Activated naive CD8-positive, alpha-beta T cell treated with anti-CD3 and anti-CD28 coated beads for 36 hours (primary cell): ENCODE results near the gene SCGB1C1. TPM values are rescaled to one million over a fixed set of nuclear protein-coding genes. Genes with fewer than 3 reads are reported as not detected.
"Not testable (repeated sequence)": the region's sequence is repeated elsewhere in the genome, so short reads cannot be mapped to it uniquely, and the experiment has no call there.

Experiments used
- DNase-seq: peaks from one replicate; pipeline ENCODE4 v3.0.0; 2021
- H3K27ac Mint-ChIP-seq: one replicate; pipeline ENCODE4 v1.8.0; 2022; ENCODE audit warnings: mild to moderate bottlenecking, moderate library complexity, mixed read lengths
- H3K27me3 Mint-ChIP-seq: one replicate; pipeline ENCODE4 v1.8.0; 2022; ENCODE audit warnings: mild to moderate bottlenecking, mixed read lengths
- H3K36me3 Mint-ChIP-seq: one replicate; pipeline ENCODE4 v1.8.0; 2021; ENCODE audit warnings: mild to moderate bottlenecking, mixed read lengths
- H3K4me1 Mint-ChIP-seq: one replicate; pipeline ENCODE4 v1.8.0; 2021; ENCODE audit warnings: mixed read lengths
- H3K4me3 Mint-ChIP-seq: one replicate; pipeline ENCODE4 v1.8.0; 2022; ENCODE audit warnings: mild to moderate bottlenecking, moderate library complexity, mixed read lengths
- H3K9me3 Mint-ChIP-seq: one replicate; pipeline ENCODE4 v1.8.0; 2022; ENCODE audit warnings: mixed read lengths
- total RNA-seq, 2 experiments: library from RNA; stranded (reverse); gene quantifications; one replicate each; pipeline ENCODE4 v1.2.3, GENCODE V29; 2021

SCGB1C1 gene
- total RNA-seq, 2 experiments from 2014 or later, result not detected

- Mint-ChIP-seq H3K27ac (peak overlapping the region; percentile 72), H3K36me3 (peaks cover 44% of the 10 kb centered on the region), H3K4me1 (peaks cover 23% of the 10 kb centered on the region), H3K9me3 (no peaks in the 10 kb centered on the region), H3K27me3 (no peaks in the 10 kb centered on the region), H3K4me3 (peak overlapping the region; percentile 99)
- DNase-seq, result no peak
These were observed 17.4 kb downstream of the SCGB1C1 start for GRCh38 chr11:210122-210802.

GRCh38 chr11:210803-211180 lies 17.9 kb downstream of the SCGB1C1 start:
- Mint-ChIP-seq H3K9me3 (no peaks in the 10 kb centered on the region), H3K4me1 (peaks cover 20% of the 10 kb centered on the region), H3K36me3 (peaks cover 41% of the 10 kb centered on the region), H3K4me3 (no peak overlapping the region), H3K27ac (peak overlapping the region; percentile 58), H3K27me3 (no peaks in the 10 kb centered on the region)
- no peak for DNase-seq

GRCh38 chr11:211295-211694 lies 18.4 kb downstream of the SCGB1C1 start:
- Mint-ChIP-seq H3K27ac (peak overlapping the region; percentile 58), H3K9me3 (no peaks in the 10 kb centered on the region), H3K36me3 (peaks cover 36% of the 10 kb centered on the region), H3K4me1 (peaks cover 15% of the 10 kb centered on the region), H3K27me3 (no peaks in the 10 kb centered on the region), H3K4me3 (no peak overlapping the region)
- no peak for DNase-seq

- H3K4me1 Mint-ChIP-seq, result peaks cover 15% of the 10 kb centered on the region
- H3K27me3 Mint-ChIP-seq, result no peaks in the 10 kb centered on the region
- no peak overlapping the region for H3K27ac Mint-ChIP-seq
- no peak overlapping the region for H3K4me3 Mint-ChIP-seq
- DNase-seq, result no peak
- H3K36me3 Mint-ChIP-seq, result peaks cover 33% of the 10 kb centered on the region
- no peaks in the 10 kb centered on the region for H3K9me3 Mint-ChIP-seq
These were observed 18.9 kb downstream of the SCGB1C1 start for GRCh38 chr11:211741-212140.

GRCh38 chr11:212150-213100 lies 19.5 kb downstream of the SCGB1C1 start:
- Mint-ChIP-seq H3K9me3 (no peaks in the 10 kb centered on the region), H3K4me3 (no peak overlapping the region), H3K27me3 (no peaks in the 10 kb centered on the region), H3K27ac (no peak overlapping the region), H3K36me3 (peaks cover 31% of the 10 kb centered on the region), H3K4me1 (peaks cover 15% of the 10 kb centered on the region)
- DNase-seq, result no peak

GRCh38 chr11:213111-213510 lies 20.2 kb downstream of the SCGB1C1 start:
- no peaks in the 10 kb centered on the region for H3K27me3 Mint-ChIP-seq
- no peak for DNase-seq
- peaks cover 20% of the 10 kb centered on the region for H3K4me1 Mint-ChIP-seq
- no peak overlapping the region for H3K4me3 Mint-ChIP-seq
- peaks cover 31% of the 10 kb centered on the region for H3K36me3 Mint-ChIP-seq
- H3K9me3 Mint-ChIP-seq, result no peaks in the 10 kb centered on the region
- H3K27ac Mint-ChIP-seq, result no peak overlapping the region

- peaks cover 28% of the 10 kb centered on the region for H3K36me3 Mint-ChIP-seq
- H3K4me3 Mint-ChIP-seq, result no peak overlapping the region
These were observed 21.2 kb downstream of the SCGB1C1 start for GRCh38 chr11:214083-214482.

GRCh38 chr11:215581-216037 lies 22.7 kb downstream of the SCGB1C1 start:
- Mint-ChIP-seq H3K9me3 (no peaks in the 10 kb centered on the region), H3K27me3 (no peaks in the 10 kb centered on the region), H3K4me3 (no peak overlapping the region), H3K4me1 (peaks cover 8% of the 10 kb centered on the region), H3K27ac (peak overlapping the region; percentile 9), H3K36me3 (peaks cover 19% of the 10 kb centered on the region)
- DNase-seq, result no peak

More at GRCh38 chr11:214083-214482, 21.2 kb downstream of the SCGB1C1 start:
- peak overlapping the region; percentile 71 for H3K27ac Mint-ChIP-seq
- no peaks in the 10 kb centered on the region for H3K9me3 Mint-ChIP-seq
- DNase-seq, result no peak
- H3K4me1 Mint-ChIP-seq, result peaks cover 20% of the 10 kb centered on the region
- H3K27me3 Mint-ChIP-seq, result no peaks in the 10 kb centered on the region

GRCh38 chr11:216081-216974 lies 23.4 kb downstream of the SCGB1C1 start:
- H3K27me3 Mint-ChIP-seq, result no peaks in the 10 kb centered on the region
- H3K4me3 Mint-ChIP-seq, result no peak overlapping the region
- no peak for DNase-seq
- peaks cover 16% of the 10 kb centered on the region for H3K36me3 Mint-ChIP-seq
- H3K9me3 Mint-ChIP-seq, result no peaks in the 10 kb centered on the region
- peak overlapping the region; percentile 53 for H3K27ac Mint-ChIP-seq
- H3K4me1 Mint-ChIP-seq, result peaks cover 8% of the 10 kb centered on the region

- H3K9me3 Mint-ChIP-seq, result no peaks in the 10 kb centered on the region
- no peak for DNase-seq
- peaks cover 13% of the 10 kb centered on the region for H3K36me3 Mint-ChIP-seq
- H3K27me3 Mint-ChIP-seq, result no peaks in the 10 kb centered on the region
- H3K27ac Mint-ChIP-seq, result no peak overlapping the region
- H3K4me1 Mint-ChIP-seq, result peaks cover 5% of the 10 kb centered on the region
- H3K4me3 Mint-ChIP-seq, result no peak overlapping the region
These were observed 24.8 kb downstream of the SCGB1C1 start for GRCh38 chr11:217704-218103.

GRCh38 chr11:218815-219593 lies 26.1 kb downstream of the SCGB1C1 start:
- DNase-seq, result no peak
- H3K27ac Mint-ChIP-seq, result no peak overlapping the region
- H3K4me1 Mint-ChIP-seq, result peaks cover 5% of the 10 kb centered on the region
- H3K4me3 Mint-ChIP-seq, result no peak overlapping the region
- H3K9me3 Mint-ChIP-seq, result no peaks in the 10 kb centered on the region
- H3K36me3 Mint-ChIP-seq, result peaks cover 8% of the 10 kb centered on the region
- no peaks in the 10 kb centered on the region for H3K27me3 Mint-ChIP-seq

GRCh38 chr11:220641-221215 lies 27.9 kb downstream of the SCGB1C1 start:
- not testable (repeated sequence) for H3K4me3 Mint-ChIP-seq, H3K27me3 Mint-ChIP-seq, H3K36me3 Mint-ChIP-seq, H3K27ac Mint-ChIP-seq, DNase-seq, H3K9me3 Mint-ChIP-seq, H3K4me1 Mint-ChIP-seq

- H3K4me1 Mint-ChIP-seq, result peaks cover 12% of the 10 kb centered on the region
- no peak overlapping the region for H3K4me3 Mint-ChIP-seq
- H3K36me3 Mint-ChIP-seq, result peaks cover 5% of the 10 kb centered on the region
- no peaks in the 10 kb centered on the region for H3K9me3 Mint-ChIP-seq
- H3K27me3 Mint-ChIP-seq, result no peaks in the 10 kb centered on the region
- DNase-seq, result no peak
- no peak overlapping the region for H3K27ac Mint-ChIP-seq
These were observed 28.7 kb downstream of the SCGB1C1 start for GRCh38 chr11:221539-221938.
